Left ventricle myocardium inferior (tissue), 1 donor: ENCODE data around the gene SELENBP1. TPM values are rescaled to one million over a fixed set of nuclear protein-coding genes. Genes with fewer than 3 reads are reported as not detected.

Source experiments
- DNase-seq: peaks from one replicate; pipeline ENCODE4 v3.0.0-alpha.2; 2020
- H3K27ac ChIP-seq: fragments of 200-600 bp; replicated peaks from 2 replicates; pipeline ENCODE4 v1.8.0; 2021
- H3K27me3 ChIP-seq: fragments of 200-600 bp; 2 replicates; pipeline ENCODE4 v1.8.0; 2021; ENCODE audit warnings: low read depth
- H3K36me3 ChIP-seq: fragments of 200-600 bp; 2 replicates; pipeline ENCODE4 v1.8.0; 2021
- H3K4me1 ChIP-seq: fragments of 200-600 bp; 2 replicates; pipeline ENCODE4 v1.8.0; 2021
- H3K4me3 ChIP-seq: fragments of 200-600 bp; 2 replicates; pipeline ENCODE4 v1.8.0; 2021; ENCODE audit warnings: mild to moderate bottlenecking, moderate library complexity
- H3K9me3 ChIP-seq: fragments of 200-600 bp; replicated peaks from 2 replicates; pipeline ENCODE4 v1.8.0; 2021
- intact Hi-C: fragments of 100-400 bp; cut with micrococcal nuclease; formaldehyde crosslinking; loops from one replicate; pipeline ENCODE4 v1.11.0; 2022
- total RNA-seq: library from RNA; stranded (reverse); fragmentation: NEBNext Ultra II Directional; extraction: Animal tissue kit (Norgen Biotek cat#: 25700); gene quantifications from one replicate; pipeline ENCODE4 v1.2.1, GENCODE V29; 2021
- TF ChIP-seq, protein P1 (sequence below): fragments of 200-600 bp; IDR thresholded peaks from 2 replicates; pipeline ENCODE4 v1.8.0; 2021; ENCODE audit warnings: antibody characterized with exemption, mild to moderate bottlenecking, borderline replicate concordance
- donor health status: DM: no; HTN: yes; CAD: no; lungs with severe emphysema.

SELENBP1 gene
- total RNA-seq, 1 donor from 2014 or later = 66.3 TPM

DNA sequence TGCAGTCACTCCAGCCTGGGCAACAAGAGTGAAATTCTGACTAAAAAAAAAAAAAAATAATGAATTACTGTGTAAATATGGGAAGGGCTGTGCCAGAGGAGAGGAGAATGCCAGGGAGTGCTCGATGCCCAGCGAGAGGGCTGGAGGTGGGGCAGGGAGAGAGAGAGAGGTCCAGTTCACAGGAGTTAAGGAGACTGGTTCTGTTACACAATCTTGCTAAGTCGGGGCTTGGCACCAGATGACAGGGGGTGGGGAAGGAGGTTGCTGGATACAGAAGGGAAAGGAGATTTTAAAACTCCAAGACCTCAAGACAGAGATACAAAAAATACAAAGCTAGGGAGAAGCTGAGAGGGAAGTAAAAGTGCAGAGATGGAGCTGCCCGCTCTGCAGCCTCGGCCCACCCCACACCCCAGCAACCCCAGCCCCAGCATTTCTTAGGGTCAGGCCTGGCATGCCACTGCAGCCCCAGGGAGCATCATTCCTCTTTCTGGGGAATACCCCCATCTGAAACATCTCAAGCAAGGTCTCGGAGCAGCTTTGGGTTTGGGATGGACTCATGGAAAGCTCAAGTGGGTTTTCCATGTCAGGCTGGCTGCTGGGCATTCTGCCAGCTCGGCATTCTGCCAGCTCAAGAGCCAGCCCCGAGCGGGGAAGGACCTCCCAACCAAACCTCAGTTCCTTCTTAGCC lies 991 bp downstream of the SELENBP1 start:
- Histone ChIP-seq H3K27me3 (no peaks in the 10 kb centered on the region), H3K4me1 (peaks cover 64% of the 10 kb centered on the region), H3K27ac (peak overlapping the region; percentile 89), H3K36me3 (peaks cover 12% of the 10 kb centered on the region), H3K9me3 (no peaks in the 10 kb centered on the region), H3K4me3 (peak overlapping the region; percentile 69)
- intact Hi-C loops = no loop called here
- peak; percentile 66 for DNase-seq
- TF ChIP-seq, protein P1, sequence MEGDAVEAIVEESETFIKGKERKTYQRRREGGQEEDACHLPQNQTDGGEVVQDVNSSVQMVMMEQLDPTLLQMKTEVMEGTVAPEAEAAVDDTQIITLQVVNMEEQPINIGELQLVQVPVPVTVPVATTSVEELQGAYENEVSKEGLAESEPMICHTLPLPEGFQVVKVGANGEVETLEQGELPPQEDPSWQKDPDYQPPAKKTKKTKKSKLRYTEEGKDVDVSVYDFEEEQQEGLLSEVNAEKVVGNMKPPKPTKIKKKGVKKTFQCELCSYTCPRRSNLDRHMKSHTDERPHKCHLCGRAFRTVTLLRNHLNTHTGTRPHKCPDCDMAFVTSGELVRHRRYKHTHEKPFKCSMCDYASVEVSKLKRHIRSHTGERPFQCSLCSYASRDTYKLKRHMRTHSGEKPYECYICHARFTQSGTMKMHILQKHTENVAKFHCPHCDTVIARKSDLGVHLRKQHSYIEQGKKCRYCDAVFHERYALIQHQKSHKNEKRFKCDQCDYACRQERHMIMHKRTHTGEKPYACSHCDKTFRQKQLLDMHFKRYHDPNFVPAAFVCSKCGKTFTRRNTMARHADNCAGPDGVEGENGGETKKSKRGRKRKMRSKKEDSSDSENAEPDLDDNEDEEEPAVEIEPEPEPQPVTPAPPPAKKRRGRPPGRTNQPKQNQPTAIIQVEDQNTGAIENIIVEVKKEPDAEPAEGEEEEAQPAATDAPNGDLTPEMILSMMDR = no peak

DNA sequence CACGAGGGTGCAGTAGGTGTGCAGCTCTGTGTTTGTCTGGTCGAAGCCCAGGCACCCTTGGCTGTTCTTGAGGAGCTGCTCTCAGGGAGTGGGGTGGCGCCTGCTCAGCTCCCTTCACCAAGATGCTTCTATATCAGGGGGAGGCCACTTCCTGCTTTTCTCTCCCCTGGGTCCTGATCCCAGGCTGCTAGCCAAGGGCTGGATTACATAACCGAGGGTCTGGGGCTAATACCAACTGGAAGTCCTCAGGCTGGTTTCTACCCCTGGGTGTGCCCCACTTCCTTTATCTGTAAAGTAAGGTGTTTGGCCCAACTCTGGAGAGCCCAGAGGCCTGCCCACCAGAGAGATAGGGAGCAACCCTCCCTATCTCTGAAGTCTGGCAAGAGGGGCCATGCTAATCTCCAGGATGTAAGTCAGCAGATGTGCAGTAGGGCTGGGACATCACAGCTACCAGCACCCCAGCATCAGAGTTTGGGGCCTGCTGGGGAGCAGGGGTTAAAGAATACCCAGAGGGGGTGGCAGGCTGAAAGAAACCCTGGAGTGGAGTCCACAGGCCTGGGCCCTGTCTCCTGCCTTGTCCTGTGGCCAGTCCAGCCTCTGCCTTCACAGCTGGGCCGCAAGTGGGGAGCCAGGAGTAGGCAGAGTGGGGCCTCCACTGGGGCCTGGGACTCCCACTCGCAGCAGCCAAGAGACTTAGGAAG lies 2.1 kb downstream of the SELENBP1 start:
- peak overlapping the region; percentile 69 for H3K4me3 ChIP-seq
- H3K9me3 ChIP-seq = no peaks in the 10 kb centered on the region
- intact Hi-C loops = no loop called here
- H3K27me3 ChIP-seq = no peaks in the 10 kb centered on the region
- H3K36me3 ChIP-seq = peaks cover 24% of the 10 kb centered on the region
- peak; percentile 68 for DNase-seq
- peaks cover 64% of the 10 kb centered on the region for H3K4me1 ChIP-seq
- TF ChIP-seq, protein P1 = no peak
- peak overlapping the region; percentile 89 for H3K27ac ChIP-seq

DNA sequence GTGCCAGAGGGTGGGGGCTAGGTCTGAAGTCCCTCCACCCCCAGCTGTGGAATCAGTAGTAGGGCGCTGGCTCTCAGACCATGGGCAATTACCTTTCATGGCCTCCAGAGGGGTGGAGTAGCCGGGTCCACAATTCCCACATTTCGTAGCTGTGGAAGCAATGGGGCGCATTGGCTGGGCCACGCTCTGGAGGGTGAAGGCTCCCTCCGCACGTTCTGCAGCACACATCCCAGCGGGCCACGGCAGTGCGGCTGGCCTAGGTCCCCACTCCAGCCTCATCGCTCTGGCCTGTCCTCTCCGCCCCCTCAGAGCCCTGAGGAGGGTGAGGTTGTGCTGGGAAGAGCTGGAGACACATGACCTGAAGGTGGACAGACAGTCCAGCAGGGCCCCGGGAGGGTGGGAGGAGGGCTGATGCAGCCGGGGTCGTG lies 2.9 kb downstream of the SELENBP1 start:
- Histone ChIP-seq H3K36me3 (peaks cover 31% of the 10 kb centered on the region), H3K4me1 (peaks cover 64% of the 10 kb centered on the region), H3K27me3 (no peaks in the 10 kb centered on the region), H3K27ac (peak overlapping the region; percentile 89), H3K4me3 (peak overlapping the region; percentile 69), H3K9me3 (no peaks in the 10 kb centered on the region)
- TF ChIP-seq, protein P1 = no peak
- no peak for DNase-seq
- intact Hi-C loops = no loop called here

DNA sequence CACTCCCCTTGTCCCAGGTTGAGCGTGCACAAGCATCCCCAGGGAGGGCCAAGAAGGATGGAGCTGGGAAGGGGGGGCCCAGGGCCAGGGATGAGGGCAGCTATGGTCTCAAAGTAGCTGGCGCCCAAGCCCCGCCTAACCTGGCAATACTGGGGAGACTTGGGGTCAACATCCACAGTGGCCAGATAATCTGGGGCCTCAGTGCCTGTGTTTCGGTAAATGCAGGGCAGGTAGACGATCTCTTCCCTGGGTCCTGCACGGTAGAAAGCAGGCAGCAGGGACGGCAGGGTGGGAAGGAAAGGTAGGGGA lies 3.2 kb downstream of the SELENBP1 start:
- TF ChIP-seq, protein P1 = no peak
- peaks cover 35% of the 10 kb centered on the region for H3K36me3 ChIP-seq
- intact Hi-C loops = no loop called here
- no peak for DNase-seq
- H3K27me3 ChIP-seq = no peaks in the 10 kb centered on the region
- H3K27ac ChIP-seq = peak overlapping the region; percentile 89
- H3K9me3 ChIP-seq = no peaks in the 10 kb centered on the region
- H3K4me3 ChIP-seq = peak overlapping the region; percentile 69
- peaks cover 64% of the 10 kb centered on the region for H3K4me1 ChIP-seq

DNA sequence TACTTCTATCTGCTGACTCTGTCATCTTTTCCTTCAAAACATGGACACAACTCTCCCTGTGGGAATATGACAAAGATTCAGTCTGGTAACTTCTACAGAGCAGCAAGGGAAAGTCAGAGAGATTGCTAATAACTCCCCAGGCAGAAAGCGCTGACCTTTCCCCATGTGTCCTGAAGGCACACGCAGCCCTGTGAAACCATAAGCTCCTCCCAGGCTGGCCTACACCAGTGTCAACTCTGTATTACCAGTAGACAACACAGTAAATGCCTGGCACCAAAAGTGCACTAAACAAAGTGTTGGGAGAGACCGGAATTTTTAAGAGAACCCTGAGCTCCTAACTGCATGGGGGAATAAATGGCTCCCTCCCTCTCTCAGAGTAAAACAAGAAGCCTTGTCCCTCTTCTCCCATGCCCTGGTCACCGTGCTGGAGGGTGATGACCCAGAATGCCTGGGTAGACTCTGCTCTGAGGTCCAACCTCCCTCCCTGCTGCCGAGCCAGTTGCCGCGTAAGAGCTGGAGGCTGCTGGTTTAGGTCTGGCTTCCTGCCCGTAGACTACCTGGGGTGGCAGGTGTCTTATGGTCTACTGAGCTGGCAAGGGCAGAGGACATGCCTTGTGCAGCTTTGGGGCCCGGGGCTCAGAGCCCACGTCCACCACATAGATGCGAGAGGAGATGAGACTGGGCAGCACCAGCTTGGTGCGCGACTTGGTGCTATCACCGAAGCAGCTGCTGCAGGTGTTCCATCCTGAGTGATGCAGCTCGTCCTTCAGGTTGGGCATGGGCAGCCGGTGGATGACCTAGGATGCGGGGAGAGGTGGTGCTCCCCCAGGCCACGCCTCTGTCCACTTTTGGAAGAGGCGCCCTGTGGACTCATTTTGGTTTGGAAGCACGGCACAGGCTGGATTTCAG lies 3.9 kb downstream of the SELENBP1 start:
- Histone ChIP-seq H3K4me1 (peaks cover 64% of the 10 kb centered on the region), H3K4me3 (no peak overlapping the region), H3K27ac (peak overlapping the region; percentile 89), H3K36me3 (peaks cover 41% of the 10 kb centered on the region), H3K9me3 (no peaks in the 10 kb centered on the region), H3K27me3 (no peaks in the 10 kb centered on the region)
- TF ChIP-seq, protein P1 = no peak
- DNase-seq = no peak
- intact Hi-C loops = no loop called here
